HUES48 (cell line): ENCODE measurements around the gene TMEM191C.
"Not testable (repeated sequence)": the region's sequence is repeated elsewhere in the genome, so short reads cannot be mapped to it uniquely, and the experiment has no call there.

Experiments
- H3K27ac ChIP-seq: one replicate; pipeline ENCODE4 v1.7.0; 2013; ENCODE audit warnings: low read depth, low read length, inconsistent platforms
- H3K27me3 ChIP-seq: 2 replicates; pipeline ENCODE4 v1.6.1; 2013; ENCODE audit warnings: mild to moderate bottlenecking, low read length; ENCODE audit not compliant: control insufficient read depth, insufficient read depth
- H3K36me3 ChIP-seq: 2 replicates; pipeline ENCODE4 v1.6.1; 2013; ENCODE audit warnings: low read length; ENCODE audit not compliant: control insufficient read depth, insufficient read depth
- H3K4me1 ChIP-seq: 2 replicates; pipeline ENCODE4 v1.6.1; 2013; ENCODE audit warnings: mild to moderate bottlenecking, low read length; ENCODE audit not compliant: control insufficient read depth, insufficient read depth
- H3K4me3 ChIP-seq: 2 replicates; pipeline ENCODE4 v1.5.1; 2013; ENCODE audit warnings: mild to moderate bottlenecking, low read depth, low read length
- H3K9ac ChIP-seq: 2 replicates; pipeline ENCODE4 v1.6.1; 2013; ENCODE audit warnings: mild to moderate bottlenecking, low read depth, low read length, moderate library complexity
- H3K9me3 ChIP-seq: 2 replicates; pipeline ENCODE4 v1.6.1; 2013; ENCODE audit warnings: low read length; ENCODE audit not compliant: control insufficient read depth, insufficient read depth

TMEM191C gene

DNA sequence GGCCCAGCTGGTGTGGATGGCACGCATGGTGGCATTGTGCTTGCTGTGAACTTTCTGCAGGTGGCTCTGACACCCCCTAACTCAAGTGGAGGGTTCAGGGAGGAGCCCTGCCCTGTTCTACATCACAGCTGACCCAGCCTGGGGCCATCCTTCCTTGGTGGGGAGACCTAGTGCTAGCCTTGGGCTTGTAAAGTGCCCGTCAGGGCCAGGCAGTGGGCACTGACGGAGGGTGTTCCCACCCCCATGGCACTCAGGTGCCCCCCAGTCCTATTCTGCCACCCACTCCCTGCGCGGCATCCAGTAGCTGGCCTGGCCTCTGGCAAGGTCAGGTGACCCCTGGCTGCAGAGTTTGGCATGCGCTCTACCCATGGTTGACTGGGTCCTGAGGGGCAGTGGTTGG, 26.0 kb upstream of the TMEM191C start:
- H3K4me1 ChIP-seq, H3K27me3 ChIP-seq, H3K4me3 ChIP-seq, H3K9me3 ChIP-seq, H3K27ac ChIP-seq, H3K9ac ChIP-seq: not testable (repeated sequence)
- peaks cover 11% of the 10 kb centered on the region for H3K36me3 ChIP-seq

- H3K27ac ChIP-seq, H3K9me3 ChIP-seq, H3K4me3 ChIP-seq, H3K4me1 ChIP-seq, H3K9ac ChIP-seq, H3K27me3 ChIP-seq: not testable (repeated sequence)
- peaks cover 21% of the 10 kb centered on the region for H3K36me3 ChIP-seq
Measured at GRCh38 chr22:21442123-21442522, 25.1 kb upstream of the TMEM191C start.

DNA sequence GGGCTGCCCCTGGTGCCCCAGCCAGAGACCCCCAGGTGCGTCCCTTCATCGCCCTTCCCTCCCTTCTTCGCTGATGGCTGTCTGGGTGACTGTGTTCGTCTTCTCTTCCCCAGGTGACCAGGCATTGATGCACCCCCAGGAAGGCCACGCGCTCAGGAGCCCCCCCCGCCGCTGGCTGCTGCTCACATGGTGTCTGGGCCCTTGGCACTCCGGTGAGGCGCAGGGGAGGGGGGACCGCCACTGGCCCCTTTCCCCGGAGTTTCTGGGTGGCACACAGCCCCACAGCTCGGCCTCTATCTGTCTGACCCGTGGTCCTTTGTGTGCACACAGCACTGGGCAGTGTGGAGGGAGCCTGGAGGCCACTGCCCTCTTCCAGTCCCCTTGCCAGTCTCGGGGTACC, 24.5 kb upstream of the TMEM191C start:
- not testable (repeated sequence) for H3K9me3 ChIP-seq, H3K27me3 ChIP-seq, H3K27ac ChIP-seq, H3K9ac ChIP-seq, H3K4me3 ChIP-seq, H3K4me1 ChIP-seq
- H3K36me3 ChIP-seq = peaks cover 21% of the 10 kb centered on the region

DNA sequence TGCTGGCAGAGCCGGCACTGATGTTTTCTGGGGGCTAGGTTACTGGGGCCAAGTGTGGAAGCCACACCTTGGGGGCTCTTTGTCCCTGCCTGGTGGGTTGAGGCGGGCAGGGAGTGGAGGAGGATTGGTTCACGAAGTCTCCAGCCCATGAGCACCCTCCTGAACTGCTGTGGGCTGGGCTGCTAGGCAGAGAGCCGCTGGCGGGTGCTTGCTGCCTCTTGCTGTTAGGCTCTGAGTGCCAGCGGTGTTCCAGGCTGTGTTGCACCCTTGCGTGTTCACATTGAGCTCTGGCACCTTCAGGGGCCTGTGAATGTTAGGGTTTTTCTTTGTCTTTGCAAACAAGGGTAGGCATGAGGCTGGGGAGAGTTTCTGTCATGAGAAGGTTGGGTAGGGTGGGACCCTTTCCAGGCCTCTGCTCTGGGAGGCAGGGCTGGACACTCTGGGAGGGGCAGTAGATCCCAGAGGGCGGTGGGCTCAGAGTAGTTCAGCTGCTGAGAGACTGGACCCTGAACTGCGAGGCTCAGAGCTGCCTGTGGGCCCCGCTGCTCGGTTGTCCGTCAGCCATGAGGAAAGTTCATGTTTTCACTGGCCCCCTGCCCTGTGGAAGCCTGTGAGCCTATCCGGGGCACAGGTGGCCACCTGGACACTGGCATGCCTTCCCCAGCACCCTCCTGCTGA, 24.0 kb upstream of the TMEM191C start:
- H3K4me3 ChIP-seq = no peak overlapping the region
- H3K9ac ChIP-seq = no peak overlapping the region
- peaks cover 21% of the 10 kb centered on the region for H3K36me3 ChIP-seq
- 0 out of 2 replicates have a peak, but pooled peaks cover 2% of the 10 kb centered on the region for H3K4me1 ChIP-seq
- H3K9me3 ChIP-seq = no peaks in the 10 kb centered on the region
- H3K27me3 ChIP-seq = no peaks in the 10 kb centered on the region
- peak overlapping the region; percentile 2 for H3K27ac ChIP-seq

GRCh38 chr22:21443735-21444421, 23.3 kb upstream of the TMEM191C start:
- H3K27me3 ChIP-seq = no peaks in the 10 kb centered on the region
- no peak overlapping the region for H3K4me3 ChIP-seq
- no peaks in the 10 kb centered on the region for H3K9me3 ChIP-seq
- H3K4me1 ChIP-seq = 0 out of 2 replicates have a peak, but pooled peaks cover 2% of the 10 kb centered on the region
- H3K27ac ChIP-seq = peak overlapping the region; percentile 2
- H3K9ac ChIP-seq = no peak overlapping the region
- H3K36me3 ChIP-seq = peaks cover 21% of the 10 kb centered on the region

- Histone ChIP-seq H3K4me3 (no peak overlapping the region), H3K36me3 (peaks cover 21% of the 10 kb centered on the region), H3K4me1 (0 out of 2 replicates have a peak, but pooled peaks cover 2% of the 10 kb centered on the region), H3K27ac (no peak overlapping the region), H3K27me3 (no peaks in the 10 kb centered on the region), H3K9me3 (no peaks in the 10 kb centered on the region), H3K9ac (no peak overlapping the region)
Measured at GRCh38 chr22:21444701-21445436, 22.3 kb upstream of the TMEM191C start.

GRCh38 chr22:21445437-21446127, 21.6 kb upstream of the TMEM191C start:
- Histone ChIP-seq H3K4me1 (peaks cover 2% of the 10 kb centered on the region; the same call in 1 of the 2 replicates), H3K27ac (no peak overlapping the region), H3K9ac (no peak overlapping the region), H3K4me3 (no peak overlapping the region), H3K9me3 (no peaks in the 10 kb centered on the region), H3K27me3 (no peaks in the 10 kb centered on the region), H3K36me3 (peaks cover 21% of the 10 kb centered on the region)

- Histone ChIP-seq H3K36me3 (peaks cover 21% of the 10 kb centered on the region), H3K4me3 (no peak overlapping the region), H3K27me3 (no peaks in the 10 kb centered on the region), H3K9me3 (no peaks in the 10 kb centered on the region), H3K27ac (no peak overlapping the region), H3K4me1 (peaks cover 2% of the 10 kb centered on the region; the same call in 1 of the 2 replicates), H3K9ac (no peak overlapping the region)
Measured at GRCh38 chr22:21446128-21446826, 20.9 kb upstream of the TMEM191C start.

DNA sequence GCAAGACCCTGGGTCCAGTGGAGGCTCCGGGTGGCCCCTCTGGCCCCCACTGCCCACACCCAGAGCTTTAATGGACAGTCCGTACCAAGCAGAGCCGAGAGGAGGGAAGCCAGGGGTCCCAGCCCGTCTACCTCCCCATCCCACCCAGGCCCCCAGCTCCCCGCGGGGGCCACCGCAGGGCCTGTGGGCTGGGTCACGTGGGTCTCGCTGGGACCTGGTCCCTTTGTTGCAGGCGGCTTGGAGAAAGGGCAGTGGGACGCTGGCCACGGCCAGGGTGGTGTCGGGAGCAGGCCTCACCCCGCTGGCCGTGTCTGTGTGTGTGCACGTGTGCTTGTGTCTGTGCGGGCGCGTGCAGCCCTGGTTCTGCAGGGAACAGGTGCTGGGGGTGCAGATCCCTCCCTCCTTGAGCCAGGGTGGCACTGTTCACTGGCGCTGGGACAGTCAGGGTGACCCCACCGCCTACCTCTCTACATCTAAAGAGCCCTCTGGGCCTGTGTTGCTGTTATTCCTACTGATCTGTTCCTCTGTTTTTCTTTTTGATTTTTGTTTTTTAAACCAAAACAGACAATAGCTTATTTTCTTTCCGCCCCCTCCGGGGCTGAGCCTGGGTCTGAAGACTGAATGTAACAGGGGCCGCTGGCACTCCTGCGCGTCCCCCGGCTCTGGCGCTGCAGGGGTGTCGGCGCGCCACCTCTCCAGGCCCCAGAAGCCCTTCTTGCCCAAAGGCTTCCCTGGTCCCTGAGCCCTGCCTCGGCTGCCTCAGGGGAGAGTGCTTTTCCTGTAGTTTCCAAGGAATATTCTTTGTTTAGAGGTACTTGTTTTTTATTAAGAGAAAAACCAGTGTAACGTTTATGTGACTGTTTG, 20.1 kb upstream of the TMEM191C start:
- H3K27me3 ChIP-seq = no peaks in the 10 kb centered on the region
- H3K9ac ChIP-seq = no peak overlapping the region
- no peak overlapping the region for H3K27ac ChIP-seq
- no peaks in the 10 kb centered on the region for H3K9me3 ChIP-seq
- no peak overlapping the region for H3K4me3 ChIP-seq
- peaks cover 21% of the 10 kb centered on the region for H3K36me3 ChIP-seq
- peaks cover 2% of the 10 kb centered on the region; the same call in 1 of the 2 replicates for H3K4me1 ChIP-seq
